ENCODE measurements around the gene GABBR2.

GABBR2 gene

DNA sequence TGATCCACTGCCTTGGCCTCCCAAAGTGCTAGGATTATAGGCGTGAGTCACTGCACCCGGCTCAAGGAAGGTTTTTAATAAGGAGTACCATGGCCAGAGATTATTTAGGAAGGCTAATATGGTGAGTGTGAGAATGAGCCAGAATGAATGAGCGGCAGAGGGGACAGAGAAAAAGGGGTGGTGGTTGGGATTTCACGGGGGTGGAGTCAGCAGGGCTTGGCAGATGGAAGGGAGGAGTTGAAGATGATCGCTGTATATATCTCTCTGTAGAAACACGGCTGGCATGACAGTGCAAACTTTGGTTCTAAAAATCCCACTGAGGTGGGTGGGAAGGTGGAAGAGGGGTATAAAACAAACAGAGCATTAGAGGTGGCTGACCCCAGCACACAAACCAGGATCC, 276.6 kb downstream of the GABBR2 start:
- no peak for DNase-seq (ENCODE audit: low read depth)

DNA sequence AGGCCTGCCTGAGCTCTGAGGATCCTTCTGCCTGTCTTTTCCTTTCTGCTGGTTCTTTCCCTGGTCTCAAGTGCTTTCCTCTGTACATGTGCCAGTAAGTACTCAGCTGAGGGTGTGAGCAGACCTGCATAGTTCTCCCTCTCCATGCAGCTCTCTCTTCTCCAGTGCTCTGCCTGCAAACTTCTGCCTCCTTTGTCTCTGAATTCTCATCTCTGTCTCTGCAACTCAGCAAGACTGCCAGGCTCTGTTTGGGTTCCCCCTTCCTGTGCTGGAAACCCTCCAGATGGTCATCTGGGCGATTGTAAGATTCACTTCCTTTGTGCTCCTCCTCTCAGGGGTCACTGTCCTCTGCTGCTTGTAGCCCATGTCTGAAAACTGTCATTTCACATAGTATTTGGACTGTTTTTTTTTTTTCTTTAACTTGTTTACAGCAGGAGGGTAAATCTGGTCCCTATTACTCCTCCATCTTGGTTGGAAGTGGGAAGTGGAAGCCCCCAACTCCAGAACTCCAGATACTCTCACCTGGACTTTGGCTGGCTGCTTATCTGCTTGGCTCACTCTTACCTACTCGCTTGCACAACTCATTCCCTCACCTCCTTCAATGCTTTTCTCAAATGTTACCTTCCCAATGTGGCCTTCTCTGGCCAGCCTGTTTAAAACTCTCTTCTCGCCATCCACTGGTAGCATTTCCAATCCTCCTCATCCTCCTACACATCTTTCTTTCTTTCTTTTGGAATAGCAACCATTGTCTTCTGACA, 278.0 kb downstream of the GABBR2 start:
- DNase-seq (ENCODE audit: low read depth) = no peak

- no peak for DNase-seq (ENCODE audit: low read depth)
These were observed 279.1 kb downstream of the GABBR2 start for GRCh38 chr9:98429613-98430012.

DNA sequence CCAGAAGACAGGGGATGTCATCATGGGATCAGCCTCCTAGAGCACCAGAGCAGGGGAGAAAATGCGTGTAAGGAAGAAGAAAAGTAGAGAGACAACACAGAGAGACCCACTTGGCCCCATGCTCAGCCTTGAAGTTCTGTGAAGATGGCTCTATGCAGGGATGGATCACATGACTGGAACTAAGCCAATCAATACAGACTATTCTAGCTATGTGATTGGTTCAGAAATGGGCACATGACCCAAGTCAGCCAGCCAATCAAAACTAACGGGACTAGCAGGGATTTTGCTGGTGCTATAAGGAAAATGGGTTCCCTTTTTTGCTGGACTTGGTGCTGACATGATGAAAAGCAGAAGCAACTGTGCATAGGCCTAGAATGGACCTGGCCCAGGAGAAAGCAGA, 280.3 kb downstream of the GABBR2 start:
- no peak for DNase-seq (ENCODE audit: low read depth)

- no peak for DNase-seq (ENCODE audit: low read depth)
These were observed 281.2 kb downstream of the GABBR2 start for GRCh38 chr9:98427491-98427890.

- no peak for DNase-seq (ENCODE audit: low read depth)
These were observed 283.7 kb downstream of the GABBR2 start for GRCh38 chr9:98425079-98425478.

DNA sequence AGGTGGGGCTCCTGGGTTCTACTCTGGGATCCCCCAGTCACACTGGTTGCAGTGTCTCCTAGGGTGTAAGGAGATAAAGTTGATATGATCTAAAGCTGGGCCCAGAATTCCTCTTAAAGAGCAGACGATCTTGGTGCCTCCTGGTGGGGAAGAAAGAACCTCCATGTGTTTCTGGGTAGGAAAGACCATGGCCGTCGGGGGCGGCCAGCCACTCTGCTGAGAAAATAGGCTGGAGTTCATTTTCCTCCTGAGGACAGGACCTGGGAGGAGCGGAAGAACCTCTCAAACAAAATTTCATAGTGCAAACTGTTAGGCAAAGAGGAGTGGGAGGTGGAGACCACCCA, 289.5 kb downstream of the GABBR2 start:
- DNase-seq (ENCODE audit: low read depth) = no peak

DNA sequence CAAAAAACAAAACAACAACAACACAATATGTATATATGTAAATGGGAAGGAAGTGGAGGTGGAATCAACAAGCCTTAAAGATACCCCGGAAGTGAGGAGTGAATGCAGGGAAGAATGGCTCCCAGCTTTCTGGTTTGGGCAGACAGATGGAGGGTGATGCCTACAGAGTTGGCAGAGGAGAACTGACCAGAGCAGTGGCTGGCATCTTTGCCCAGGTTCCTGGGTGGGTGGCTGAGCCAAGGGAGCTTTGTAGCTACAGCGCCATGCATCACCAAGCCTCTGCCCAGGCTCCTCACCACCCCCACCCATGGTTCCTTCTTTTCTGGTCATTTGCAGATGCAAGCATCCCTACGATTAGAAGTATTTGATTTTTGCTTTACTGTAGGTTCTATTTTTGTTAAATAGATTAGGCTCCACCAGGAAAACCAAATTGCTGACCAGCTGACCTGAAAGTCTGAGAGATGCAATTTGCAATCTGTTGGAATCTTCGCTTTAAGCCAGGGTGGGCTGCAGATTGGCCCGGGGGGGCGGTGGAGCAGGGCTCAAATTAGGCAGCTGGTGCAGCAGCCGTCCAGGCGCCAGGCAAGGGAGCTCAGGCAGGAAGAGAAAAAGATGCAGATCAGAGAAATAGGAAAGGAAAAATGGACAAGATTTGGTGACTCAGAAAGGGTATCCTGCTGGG, 290.0 kb downstream of the GABBR2 start:
- no peak for DNase-seq (ENCODE audit: low read depth)

GRCh38 chr9:98416294-98417248, 292.2 kb downstream of the GABBR2 start:
- no peak for DNase-seq (ENCODE audit: low read depth)

- no peak for DNase-seq (ENCODE audit: low read depth)
These were observed 293.0 kb downstream of the GABBR2 start for GRCh38 chr9:98415782-98416181.

DNA sequence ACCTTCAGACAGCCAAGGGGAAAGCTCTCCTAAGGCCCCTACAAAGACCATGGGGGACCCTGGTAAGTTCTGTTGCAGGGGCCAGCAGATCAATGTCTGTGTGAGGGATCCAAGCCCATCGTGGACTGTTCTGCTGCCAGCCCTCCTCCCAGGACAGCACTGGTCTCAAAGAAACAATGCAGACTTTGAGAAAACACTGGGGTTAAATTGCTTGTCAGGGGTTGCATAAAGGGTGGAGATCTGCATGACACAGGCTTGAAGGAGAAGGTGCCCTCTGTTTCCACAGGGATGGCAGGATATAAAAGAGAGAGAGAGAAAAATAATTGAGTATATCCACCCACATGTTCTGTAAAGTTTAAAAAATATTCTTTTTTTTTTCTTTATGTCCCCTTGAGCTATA, 295.7 kb downstream of the GABBR2 start:
- no peak for DNase-seq (ENCODE audit: low read depth)

- DNase-seq (ENCODE audit: low read depth) = no peak
These were observed 296.5 kb downstream of the GABBR2 start for GRCh38 chr9:98412101-98412842.

DNA sequence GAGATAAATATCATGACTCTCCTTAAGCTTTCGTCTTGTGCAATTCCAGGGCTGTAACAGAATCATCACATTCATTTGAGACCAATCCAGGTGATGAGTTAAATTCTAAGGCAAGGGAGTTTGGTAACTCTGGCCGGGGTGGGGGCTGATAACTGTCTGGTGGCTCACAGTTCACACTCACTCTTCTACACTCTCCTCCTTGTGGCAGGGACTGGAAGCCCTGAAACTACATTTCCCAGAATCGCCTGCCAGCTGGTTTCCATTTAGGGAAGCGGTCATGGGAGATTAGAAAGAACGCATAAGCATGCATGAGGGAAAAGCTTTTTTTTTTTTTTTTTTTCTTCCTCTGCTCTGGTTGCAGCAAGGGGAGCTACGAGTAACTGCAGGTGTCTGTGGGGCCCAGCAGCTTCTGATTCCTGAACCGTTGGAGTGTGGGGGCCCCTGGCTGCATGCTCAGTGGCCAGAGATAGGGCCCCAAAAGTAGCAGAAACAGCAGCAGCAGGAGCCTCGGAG, 298.5 kb downstream of the GABBR2 start:
- DNase-seq (ENCODE audit: low read depth) = no peak

DNA sequence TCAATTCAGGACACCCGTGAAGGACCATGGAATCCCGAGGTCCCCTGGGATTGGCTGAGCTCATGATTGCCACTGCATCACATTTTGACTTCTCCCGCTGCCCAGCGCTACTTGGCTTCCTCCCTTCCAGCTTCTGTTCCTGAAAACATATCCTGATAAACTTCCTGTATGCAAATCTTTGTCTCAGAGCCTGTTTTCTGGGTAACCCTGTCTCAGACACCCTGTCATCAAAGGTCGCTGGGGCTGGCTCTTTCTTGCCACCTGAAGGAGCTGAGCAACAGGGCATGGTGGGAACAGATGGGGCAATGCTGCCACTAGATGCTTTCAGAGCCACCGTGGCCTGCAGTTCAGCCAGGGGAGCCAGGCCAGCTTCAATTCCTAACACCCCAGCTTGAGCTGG, 299.0 kb downstream of the GABBR2 start:
- no peak for DNase-seq (ENCODE audit: low read depth)

GRCh38 chr9:98406469-98406868, 302.3 kb downstream of the GABBR2 start:
- no peak for DNase-seq (ENCODE audit: low read depth)

GRCh38 chr9:98404237-98404636, 304.5 kb downstream of the GABBR2 start:
- no peak for DNase-seq (ENCODE audit: low read depth)

DNA sequence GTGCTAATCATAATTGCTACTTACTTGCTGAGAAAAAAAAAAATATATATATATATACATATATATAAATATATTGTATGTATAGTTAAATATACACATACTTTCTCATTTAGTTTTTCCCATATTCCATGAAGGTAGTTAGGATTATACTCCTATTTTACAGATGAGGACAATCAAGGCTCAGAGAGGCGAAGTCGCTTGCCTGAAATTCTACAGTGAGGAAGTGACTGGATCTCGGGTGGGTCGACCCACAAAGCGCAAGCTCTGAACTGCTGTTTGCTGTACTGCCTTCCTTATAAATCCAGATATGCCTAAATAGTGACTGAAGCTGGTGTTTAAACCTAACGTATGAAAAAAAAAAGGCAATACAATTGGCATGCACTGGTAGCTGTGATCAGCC, 305.0 kb downstream of the GABBR2 start:
- no peak for DNase-seq (ENCODE audit: low read depth)

GRCh38 chr9:98402019-98402840, 306.5 kb downstream of the GABBR2 start:
- DNase-seq (ENCODE audit: low read depth) = no peak

DNA sequence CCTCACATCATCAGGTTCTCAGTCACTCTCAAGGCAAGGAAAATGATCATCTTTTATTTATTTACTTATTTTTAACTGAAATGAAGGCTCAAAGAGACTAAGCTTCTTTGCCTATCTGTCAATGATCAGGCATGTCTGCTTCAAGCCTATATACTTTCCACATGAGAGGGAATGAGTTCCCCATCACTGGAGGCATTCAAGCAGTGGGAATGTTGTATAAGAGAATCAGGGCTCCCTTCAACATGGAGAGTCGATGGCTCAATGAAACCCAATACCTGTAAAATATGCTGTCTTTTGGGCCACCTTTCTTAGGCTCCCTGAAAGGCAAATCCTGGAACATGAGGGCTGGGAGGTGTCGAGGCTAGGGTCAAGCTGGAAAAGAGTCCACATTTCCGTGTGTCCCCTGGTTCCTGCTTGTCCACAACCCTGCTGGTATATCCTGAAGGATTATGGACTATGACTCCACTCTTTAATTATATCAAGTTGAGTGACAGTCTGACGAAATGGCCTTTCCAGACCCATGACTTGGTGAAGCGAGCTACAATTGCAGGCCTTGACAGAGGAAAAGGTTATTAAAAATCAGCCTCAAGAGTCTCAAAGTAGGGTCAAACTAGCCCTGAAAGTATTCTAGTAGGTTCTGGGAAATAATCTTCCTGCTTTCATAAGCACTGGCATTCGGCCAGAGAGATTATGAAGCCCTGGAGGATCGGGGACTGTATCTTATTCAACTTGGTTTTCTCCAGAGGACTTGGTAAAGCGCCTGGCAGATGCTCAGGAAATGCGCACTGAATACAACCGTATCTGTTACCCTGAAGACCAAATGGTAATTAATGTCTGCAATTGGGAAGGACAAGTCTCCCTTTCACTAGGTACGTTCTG, 307.4 kb downstream of the GABBR2 start:
- DNase-seq (ENCODE audit: low read depth) = no peak

Measured in stimulated activated CD8-positive, alpha-beta memory T cell treated with anti-CD3 and anti-CD28 coated beads, Interleukin-7, amount 100 ng/mL, for 24 hours (primary cell).